Measurements from ENCODE around the gene DAGLA. TPM values are rescaled to one million over a fixed set of nuclear protein-coding genes. Genes with fewer than 3 reads are reported as not detected.

Gene DAGLA
- total and polyA plus RNA-seq, 10 donors, result 0.27 to 5.0 (median 3.3) TPM

DNA sequence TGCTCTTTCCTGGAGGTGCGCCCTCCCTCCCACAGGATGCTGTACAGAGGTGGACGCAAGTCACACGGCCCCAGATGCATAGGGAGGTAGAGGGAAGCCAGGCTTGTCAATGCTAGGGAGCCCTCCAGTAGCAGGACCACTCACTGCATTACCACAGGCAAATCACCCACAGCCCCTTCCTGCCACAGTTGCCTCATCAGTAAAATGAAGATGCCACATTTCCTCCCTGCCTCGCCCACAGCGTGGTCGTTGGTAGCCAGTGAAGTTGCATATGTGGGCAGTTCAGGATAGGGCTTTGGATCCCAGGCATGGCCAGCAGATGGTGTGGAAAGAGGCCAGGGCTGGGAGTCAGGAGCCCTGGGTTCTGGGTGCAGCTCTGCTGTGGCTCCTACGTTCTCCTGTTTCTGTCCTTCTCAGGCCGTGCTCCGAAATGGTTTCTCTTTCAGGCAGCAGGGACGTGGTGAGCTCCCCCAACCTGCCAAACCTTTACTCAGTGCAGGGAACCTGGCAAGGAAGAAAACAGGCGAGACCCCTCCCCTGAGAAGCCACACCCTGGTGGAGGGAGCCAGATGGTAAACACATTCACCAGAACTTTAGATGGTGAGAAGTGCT lies 22.6 kb downstream of the DAGLA start:
- Histone ChIP-seq H3K36me3 (no peaks in the 10 kb centered on the region), H3K9me3 (no peaks in the 10 kb centered on the region), H3K4me1 (peaks cover 0 to 56% (median 26%) of the 10 kb centered on the region in 6 donors), H3K4me3 (no peak overlapping the region), H3K27me3 (replicated peaks in 1 of 7) (no peaks in the 10 kb centered on the region), H3K27ac (peak overlapping the region in 1 of 8 donors; percentile 61)
- TF ChIP-seq POLR2A (IDR thresholded peaks at IDR 0.05), result no peak
- no peak for TF ChIP-seq POLR2AphosphoS5 (IDR thresholded peaks at IDR 0.05)
- TF ChIP-seq, protein P1, sequence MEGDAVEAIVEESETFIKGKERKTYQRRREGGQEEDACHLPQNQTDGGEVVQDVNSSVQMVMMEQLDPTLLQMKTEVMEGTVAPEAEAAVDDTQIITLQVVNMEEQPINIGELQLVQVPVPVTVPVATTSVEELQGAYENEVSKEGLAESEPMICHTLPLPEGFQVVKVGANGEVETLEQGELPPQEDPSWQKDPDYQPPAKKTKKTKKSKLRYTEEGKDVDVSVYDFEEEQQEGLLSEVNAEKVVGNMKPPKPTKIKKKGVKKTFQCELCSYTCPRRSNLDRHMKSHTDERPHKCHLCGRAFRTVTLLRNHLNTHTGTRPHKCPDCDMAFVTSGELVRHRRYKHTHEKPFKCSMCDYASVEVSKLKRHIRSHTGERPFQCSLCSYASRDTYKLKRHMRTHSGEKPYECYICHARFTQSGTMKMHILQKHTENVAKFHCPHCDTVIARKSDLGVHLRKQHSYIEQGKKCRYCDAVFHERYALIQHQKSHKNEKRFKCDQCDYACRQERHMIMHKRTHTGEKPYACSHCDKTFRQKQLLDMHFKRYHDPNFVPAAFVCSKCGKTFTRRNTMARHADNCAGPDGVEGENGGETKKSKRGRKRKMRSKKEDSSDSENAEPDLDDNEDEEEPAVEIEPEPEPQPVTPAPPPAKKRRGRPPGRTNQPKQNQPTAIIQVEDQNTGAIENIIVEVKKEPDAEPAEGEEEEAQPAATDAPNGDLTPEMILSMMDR (IDR thresholded peaks at IDR 0.05 in 8 of 11, conservative IDR thresholded peaks at IDR 0.05 in 3 of 11), result no peak
- 41 to 60% (median 43%) methylated on average over 11 of the region's 11 CpGs for WGBS, 5 donors
- no peak for DNase-seq
- intact Hi-C loops (cut with DNase I; ENCODE audit: low total_unique reads), result no loop called here

DNA sequence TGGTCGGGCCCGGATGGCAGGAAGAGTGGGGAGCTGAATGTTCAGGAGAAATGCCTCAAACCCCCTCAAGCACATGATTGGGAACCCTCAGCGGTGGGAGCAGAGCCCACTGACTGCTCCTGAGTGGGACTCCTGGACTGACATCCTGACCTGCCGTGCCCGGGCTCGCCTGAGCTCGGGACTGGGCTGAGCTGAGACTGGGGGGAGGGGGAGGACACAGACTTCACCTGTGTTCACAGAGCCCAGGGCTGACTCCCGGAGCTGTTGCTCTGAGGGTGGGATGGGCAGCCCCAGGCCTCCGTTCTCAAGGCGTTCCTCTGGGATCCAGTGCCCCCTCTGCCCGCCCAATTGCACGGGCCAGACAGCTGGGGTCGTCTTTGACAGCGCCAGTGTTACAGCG lies 24.6 kb downstream of the DAGLA start:
- Histone ChIP-seq H3K4me3 (no peak overlapping the region), H3K27ac (no peak overlapping the region), H3K27me3 (replicated peaks in 1 of 7) (no peaks in the 10 kb centered on the region), H3K9me3 (no peaks in the 10 kb centered on the region), H3K36me3 (no peaks in the 10 kb centered on the region), H3K4me1 (peaks cover 0 to 36% (median 14%) of the 10 kb centered on the region in 6 donors)
- intact Hi-C loops (cut with DNase I; ENCODE audit: low total_unique reads), result no loop called here
- no peak for TF ChIP-seq POLR2A (IDR thresholded peaks at IDR 0.05)
- TF ChIP-seq, protein P1 (IDR thresholded peaks at IDR 0.05 in 8 of 11, conservative IDR thresholded peaks at IDR 0.05 in 3 of 11), result no peak
- TF ChIP-seq POLR2AphosphoS5 (IDR thresholded peaks at IDR 0.05), result no peak
- DNase-seq, result no peak
- 87 to 95% (median 92%) methylated on average over 15 of the region's 15 CpGs for WGBS, 5 donors

DNA sequence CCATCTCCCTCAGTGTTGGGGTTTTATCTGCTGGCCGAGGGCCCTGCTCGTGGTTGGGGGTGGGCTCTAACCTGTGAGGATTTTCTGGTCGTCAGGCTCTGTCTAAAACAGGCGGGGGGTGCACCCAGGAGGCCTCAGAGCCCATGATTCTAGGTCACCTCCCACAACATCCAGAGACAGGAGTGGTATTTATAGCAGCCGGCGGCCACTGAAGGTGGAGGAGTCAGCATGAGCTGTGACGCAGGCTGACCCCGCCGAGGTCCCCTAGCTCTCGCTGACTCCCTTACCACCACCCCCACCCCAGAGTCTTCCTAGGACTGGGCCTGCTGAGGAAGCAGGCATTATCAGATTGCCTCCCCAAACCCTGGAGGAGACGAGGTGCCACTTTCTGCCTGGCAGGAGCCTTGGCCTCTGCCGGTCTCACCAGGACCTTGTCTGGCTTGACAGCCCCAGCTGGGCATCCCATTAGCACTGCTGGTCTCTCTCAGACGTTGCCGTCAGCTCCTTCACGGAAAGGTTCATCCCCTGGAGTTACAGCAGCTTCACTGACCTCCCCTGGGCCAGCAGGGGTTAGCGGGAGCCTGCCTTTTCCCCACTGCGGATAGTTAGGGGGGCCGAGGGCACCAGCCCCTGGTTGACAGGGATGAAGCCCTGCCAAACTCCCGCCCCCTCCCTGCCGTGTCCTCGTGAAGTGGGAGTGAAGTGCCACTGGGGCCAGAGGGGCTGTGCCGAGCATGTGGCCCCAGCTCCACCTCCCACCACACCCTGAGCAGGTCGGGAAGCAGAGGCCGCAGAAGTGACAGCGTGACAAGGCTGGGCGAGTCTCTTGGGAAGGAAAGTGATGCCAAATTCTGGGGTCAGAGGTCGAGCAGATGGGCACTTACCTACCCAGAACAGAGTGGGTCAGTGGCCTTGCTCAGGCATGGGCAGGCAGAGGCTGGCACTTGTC lies 26.5 kb downstream of the DAGLA start:
- Histone ChIP-seq H3K4me1 (peaks cover 0 to 17% (median 7%) of the 10 kb centered on the region in 6 donors), H3K27me3 (replicated peaks in 1 of 7) (no peaks in the 10 kb centered on the region), H3K9me3 (no peaks in the 10 kb centered on the region), H3K36me3 (no peaks in the 10 kb centered on the region), H3K27ac (no peak overlapping the region), H3K4me3 (no peak overlapping the region)
- DNase-seq, result no peak
- intact Hi-C loops (cut with DNase I; ENCODE audit: low total_unique reads), result no loop called here
- no peak for TF ChIP-seq POLR2A (IDR thresholded peaks at IDR 0.05)
- no peak for TF ChIP-seq POLR2AphosphoS5 (IDR thresholded peaks at IDR 0.05)
- TF ChIP-seq, protein P1 (IDR thresholded peaks at IDR 0.05 in 8 of 11, conservative IDR thresholded peaks at IDR 0.05 in 3 of 11), result no peak
- 77 to 83% (median 81%) methylated on average over 17 to 27 of the region's 27 CpGs for WGBS, 5 donors

DNA sequence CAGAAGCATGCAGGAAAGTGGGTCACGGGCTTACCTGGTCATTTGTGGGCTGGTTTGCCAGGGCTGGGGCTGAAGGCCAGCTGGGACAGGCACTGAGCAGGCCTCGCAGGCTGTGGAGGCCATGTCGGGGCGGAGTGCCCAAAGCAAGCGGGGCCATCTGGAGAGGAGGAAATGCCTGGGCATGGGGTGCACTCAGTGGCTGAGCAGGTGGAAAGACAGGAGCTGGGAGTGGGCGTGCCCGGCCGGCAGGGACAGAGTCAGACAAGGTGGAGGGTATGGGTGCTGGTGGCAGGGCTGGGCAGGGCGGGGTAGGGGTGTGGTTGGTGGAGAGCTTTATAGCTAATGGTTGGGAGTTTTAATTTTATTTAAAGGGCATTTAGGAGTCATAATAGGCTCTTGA lies 27.4 kb downstream of the DAGLA start:
- no peak overlapping the region for H3K4me3 ChIP-seq
- H3K36me3 ChIP-seq, result no peaks in the 10 kb centered on the region
- DNase-seq, result no peak
- intact Hi-C loops (cut with DNase I; ENCODE audit: low total_unique reads), result no loop called here
- no peaks in the 10 kb centered on the region for H3K9me3 ChIP-seq
- WGBS, 5 donors, result 73 to 87% (median 82%) methylated on average over 9 of the region's 9 CpGs
- peaks cover 0 to 8% (median 4%) of the 10 kb centered on the region in 6 donors for H3K4me1 ChIP-seq
- TF ChIP-seq, protein P1 (IDR thresholded peaks at IDR 0.05 in 8 of 11, conservative IDR thresholded peaks at IDR 0.05 in 3 of 11), result no peak
- TF ChIP-seq POLR2A (IDR thresholded peaks at IDR 0.05) (no peak), POLR2AphosphoS5 (IDR thresholded peaks at IDR 0.05) (no peak)
- no peaks in the 10 kb centered on the region for H3K27me3 ChIP-seq (replicated peaks in 1 of 7)
- H3K27ac ChIP-seq, result no peak overlapping the region
